IMR-90 (cell line): ENCODE results near the gene DHRS3. TPM values are rescaled to one million over a fixed set of nuclear protein-coding genes. Genes with fewer than 3 reads are reported as not detected.

Experiments used
- ATAC-seq: fragments of 200-7000 bp; cut with Tn5 transposase; 2 replicates; pipeline ENCODE4 v1.9.1; 2020; ENCODE audit warnings: low read depth, mild to moderate bottlenecking, moderate library complexity
- BruUV-seq: library from RNA; stranded (reverse); fragments of 400-500 nt; replicated peaks from 2 replicates; lab custom pipeline; 2021; lab: Mats Ljungman, UMichigan
- CTCF ChIA-PET: fragments of 300-600 bp; formaldehyde crosslinking; extraction: SDS; loops from one replicate; lab custom pipeline; 2021; ENCODE audit warnings: antibody characterized with exemption; lab: Yijun Ruan, JAX
- POLR2A ChIA-PET: fragments of 300-600 bp; sonication (Branson Sonifier 250); formaldehyde crosslinking; loops from one replicate; lab custom pipeline; 2022; ENCODE audit warnings: antibody characterized with exemption; ENCODE audit not compliant: unreplicated experiment; lab: Charles Lee
- DNase-seq: peaks from one replicate; pipeline ENCODE4 v3.0.0; 2013
- H2AFZ ChIP-seq: replicated peaks from 2 replicates; pipeline ENCODE3; 2013; ENCODE audit warnings: low read length, mild to moderate bottlenecking; ENCODE audit not compliant: poor library complexity
- H2AK5ac ChIP-seq: 2 replicates; pipeline ENCODE4 v1.6.1; 2013; ENCODE audit warnings: low read depth, low read length, inconsistent platforms
- H2AK9ac ChIP-seq: replicated peaks from 2 replicates; pipeline ENCODE3; 2013; ENCODE audit warnings: mild to moderate bottlenecking, low read depth, low read length, moderate library complexity; ENCODE audit not compliant: poor library complexity
- H2BK120ac ChIP-seq: 2 replicates; pipeline ENCODE4 v1.6.1; 2013; ENCODE audit warnings: low read depth, low read length, inconsistent platforms
- H2BK15ac ChIP-seq: 3 replicates; pipeline ENCODE4 v1.6.1; 2013; ENCODE audit warnings: low read depth, low read length, inconsistent platforms
- H2BK20ac ChIP-seq: 2 replicates; pipeline ENCODE4 v1.6.1; 2013; ENCODE audit warnings: low read depth, mild to moderate bottlenecking, inconsistent platforms, low read length, moderate library complexity
- H2BK5ac ChIP-seq: 2 replicates; pipeline ENCODE4 v1.6.1; 2013; ENCODE audit warnings: mild to moderate bottlenecking, low read depth, low read length, inconsistent platforms; ENCODE audit not compliant: poor library complexity, severe bottlenecking
- H3K14ac ChIP-seq: replicated peaks from 2 replicates; pipeline ENCODE4 v1.6.1; 2013; ENCODE audit warnings: low read depth, low read length, inconsistent platforms
- H3K18ac ChIP-seq: 2 replicates; pipeline ENCODE4 v1.6.1; 2013; ENCODE audit warnings: low read depth, low read length, control low read depth
- H3K23ac ChIP-seq: 2 replicates; pipeline ENCODE4 v1.6.1; 2013; ENCODE audit warnings: low read depth, low read length, inconsistent platforms
- H3K27ac ChIP-seq: 2 replicates; pipeline ENCODE4 v1.5.1; 2013; ENCODE audit warnings: mild to moderate bottlenecking, control low read depth, low read length; ENCODE audit not compliant: insufficient read depth
- H3K27me3 ChIP-seq: 2 replicates; pipeline ENCODE4 v1.6.1; 2013; ENCODE audit warnings: low read length; ENCODE audit not compliant: control insufficient read depth, insufficient read depth
- H3K36me3 ChIP-seq: 2 replicates; pipeline ENCODE4 v1.6.1; 2013; ENCODE audit warnings: low read length, mixed read lengths; ENCODE audit not compliant: control insufficient read depth, insufficient read depth
- H3K4ac ChIP-seq: 2 replicates; pipeline ENCODE4 v1.6.1; 2013; ENCODE audit warnings: low read depth, low read length, inconsistent platforms
- H3K4me1 ChIP-seq: 2 replicates; pipeline ENCODE4 v1.6.1; 2013; ENCODE audit warnings: low read length, mixed read lengths; ENCODE audit not compliant: control insufficient read depth, insufficient read depth
- H3K4me2 ChIP-seq: 2 replicates; pipeline ENCODE4 v1.6.1; 2013; ENCODE audit warnings: low read depth, mild to moderate bottlenecking, control low read depth, low read length, moderate library complexity
- H3K4me3 ChIP-seq: 2 replicates; pipeline ENCODE4 v1.5.1; 2013; ENCODE audit warnings: low read depth, mild to moderate bottlenecking, control low read depth, low read length, moderate library complexity; ENCODE audit not compliant: insufficient read depth
- H3K56ac ChIP-seq: 2 replicates; pipeline ENCODE4 v1.6.1; 2013; ENCODE audit warnings: low read length, inconsistent platforms; ENCODE audit not compliant: insufficient read depth; ENCODE audit errors: extremely low read depth
- H3K79me1 ChIP-seq, 2 experiments: 2 replicates each; pipeline ENCODE4 v1.6.1; 2013; ENCODE audit warnings: low read length in 2 of 2, inconsistent platforms in 1 of 2, low read depth in 1 of 2
- H3K9ac ChIP-seq: 2 replicates; pipeline ENCODE4 v1.6.1; 2013; ENCODE audit warnings: low read depth, low read length, control low read depth
- H3K9me1 ChIP-seq: 2 replicates; pipeline ENCODE4 v1.6.1; 2013; ENCODE audit warnings: low read length, inconsistent platforms; ENCODE audit not compliant: insufficient read depth
- H3K9me3 ChIP-seq: 2 replicates; pipeline ENCODE4 v1.6.1; 2013; ENCODE audit warnings: low read length; ENCODE audit not compliant: control insufficient read depth, insufficient read depth
- H4K20me1 ChIP-seq: 2 replicates; pipeline ENCODE4 v1.6.1; 2013; ENCODE audit warnings: low read length, inconsistent platforms; ENCODE audit not compliant: insufficient read depth
- H4K5ac ChIP-seq: 2 replicates; pipeline ENCODE4 v1.6.1; 2013; ENCODE audit warnings: mild to moderate bottlenecking, low read depth, low read length, control low read depth
- H4K8ac ChIP-seq, 2 experiments: 2 replicates each; pipeline ENCODE4 v1.6.1; 2013; ENCODE audit warnings: low read depth in 2 of 2, low read length in 2 of 2, control low read depth in 1 of 2, inconsistent platforms in 1 of 2
- H4K91ac ChIP-seq: 2 replicates; pipeline ENCODE4 v1.6.1; 2013; ENCODE audit warnings: low read depth, low read length, inconsistent platforms; ENCODE audit not compliant: insufficient read depth
- BHLHE40 ChIP-seq: fragments of 150-350 bp; IDR thresholded peaks from 2 replicates; pipeline ENCODE4 v1.6.1; 2016; ENCODE audit warnings: mild to moderate bottlenecking, low read depth, low read length
- CEBPB ChIP-seq: IDR thresholded peaks from 2 replicates; pipeline ENCODE4 v1.6.1; 2012; ENCODE audit warnings: low read depth, low read length, improper control_type of control experiment
- CTCF ChIP-seq: conservative IDR thresholded peaks from 2 replicates; pipeline ENCODE4 v1.5.1; 2012; ENCODE audit warnings: mild to moderate bottlenecking, low read depth, low read length, improper control_type of control experiment
- ELK1 ChIP-seq: fragments of 150-350 bp; IDR thresholded peaks from 2 replicates; pipeline ENCODE4 v1.6.1; 2016; ENCODE audit warnings: low read depth, mild to moderate bottlenecking, low read length, moderate library complexity, borderline replicate concordance
- FOS ChIP-seq: fragments of 150-350 bp; IDR thresholded peaks from 2 replicates; pipeline ENCODE4 v1.6.1; 2016; ENCODE audit warnings: low read depth, low read length
- MAFK ChIP-seq: IDR thresholded peaks from 2 replicates; pipeline ENCODE4 v1.6.1; 2012; ENCODE audit warnings: low read depth, low read length, improper control_type of control experiment
- MAZ ChIP-seq: IDR thresholded peaks from 2 replicates; pipeline ENCODE4 v1.6.1; 2012; ENCODE audit warnings: low read depth, mild to moderate bottlenecking, low read length, improper control_type of control experiment, moderate library complexity, borderline replicate concordance
- MXI1 ChIP-seq: IDR thresholded peaks from 2 replicates; pipeline ENCODE4 v1.6.1; 2012; ENCODE audit warnings: low read depth, mild to moderate bottlenecking, low read length, moderate library complexity, borderline replicate concordance
- NFE2L2 ChIP-seq: fragments of 150-350 bp; IDR thresholded peaks from 2 replicates; pipeline ENCODE4 v1.6.1; 2016; ENCODE audit warnings: low read depth, mild to moderate bottlenecking, low read length
- POLR2A ChIP-seq: IDR thresholded peaks from 2 replicates; pipeline ENCODE4 v1.6.1; 2012; ENCODE audit warnings: mild to moderate bottlenecking, low read depth, low read length
- RCOR1 ChIP-seq: IDR thresholded peaks from 2 replicates; pipeline ENCODE4 v1.6.1; 2012; ENCODE audit warnings: mild to moderate bottlenecking, low read length, improper control_type of control experiment; ENCODE audit not compliant: insufficient replicate concordance
- RFX5 ChIP-seq: IDR thresholded peaks from 2 replicates; pipeline ENCODE4 v1.8.0; 2012; ENCODE audit warnings: low read depth, mild to moderate bottlenecking, low read length, moderate library complexity
- WGBS, 2 experiments: methylation state at CpG; one replicate each; pipeline versions ENCODE4 v1.1.5 to v1.1.7; 2013; ENCODE audit warnings: missing lambda C conversion rate in 2 of 2; ENCODE audit not compliant: insufficient read length in 1 of 2; ENCODE audit errors: extremely low coverage in 2 of 2; 5-methylcytosine and 5-hydroxymethylcytosine counted together
- dilution Hi-C: fragments of 300-500 bp; cut with HindIII; formaldehyde crosslinking; loops from one replicate; pipeline ENCODE4 v1.14.3; 2018; ENCODE audit warnings: low sequenced_read_pairs; ENCODE audit not compliant: unreplicated experiment
- in situ Hi-C: fragments of 300-500 bp; cut with MboI; formaldehyde crosslinking; loops from 3 replicates; pipeline ENCODE4 v1.14.3; 2019; ENCODE audit warnings: low sequenced_read_pairs, inconsistent platforms, mixed read lengths
- intact Hi-C: fragments of 100-400 bp; cut with micrococcal nuclease; formaldehyde crosslinking; loops from 2 replicates; pipeline ENCODE4 v1.10.0; 2022
- polyA plus RNA-seq, 3 experiments: library from polyadenylated mRNA; depleted of rRNA; stranded (reverse); fragments of >200 nt; gene quantifications; 2 replicates each; pipeline ENCODE4 v1.2.3, GENCODE V29; 2012; ENCODE audit warnings: low replicate concordance in 1 of 3
- total RNA-seq: library from RNA; depleted of rRNA; stranded (reverse); fragments of >200 nt; gene quantifications from 2 replicates; pipeline ENCODE4 v1.2.3, GENCODE V29; 2012

Gene DHRS3
- total and polyA plus RNA-seq, 2 of the 4 experiments (the other 2 are of a cell fraction): 11.2 to 14.5 TPM

- dilution Hi-C loops (no loop called here), in situ Hi-C loops (loop anchor here (25.0 kb wide), 1 partner anchor 192 kb away; no protein-coding TSS in a partner anchor), intact Hi-C loops (loop anchor here (1.0 kb wide), 1 partner anchor 12 kb away; no protein-coding TSS in a partner anchor)
- Histone ChIP-seq H3K36me3 (0 out of 2 replicates have a peak, but pooled peaks cover 4% of the 10 kb centered on the region), H3K4ac (peak overlapping the region; percentile 84), H3K79me1 (peaks cover 7 to 28% of the 10 kb centered on the region in 2 experiments; a peak in 3 of 4 replicates), H3K27ac (peak overlapping the region; percentile 33; the same call in 1 of the 2 replicates), H3K23ac (peak overlapping the region; percentile 57; the same call in 1 of the 2 replicates), H3K9ac (no peak overlapping the region), H3K27me3 (no peaks in the 10 kb centered on the region), H2BK120ac (peak overlapping the region; percentile 84), H2AK9ac (no peak overlapping the region), H2AFZ (no peak overlapping the region), H2BK20ac (peak overlapping the region; percentile 62), H3K4me1 (peaks cover 31% of the 10 kb centered on the region), H4K20me1 (peaks cover 9% of the 10 kb centered on the region; the same call in 1 of the 2 replicates), H3K56ac (no peak overlapping the region), H3K9me1 (peaks cover 15% of the 10 kb centered on the region), H4K8ac (peak overlapping the region; percentile 12 to 50; a peak in 2 of 4 replicates), H3K18ac (peak overlapping the region; percentile 60; the same call in 1 of the 2 replicates), H4K91ac (0 out of 2 replicates have a peak overlapping the region, but pooled peaks have one; percentile 87), H3K4me3 (no peak overlapping the region), H3K9me3 (no peaks in the 10 kb centered on the region), H2BK5ac (peak overlapping the region; percentile 50), H3K14ac (no peak overlapping the region), H2AK5ac (0 out of 2 replicates have a peak overlapping the region, but pooled peaks have one; percentile 26), H3K4me2 (peak overlapping the region; percentile 21; the same call in 1 of the 2 replicates), H4K5ac (no peak overlapping the region; the same call in 1 of the 2 replicates), H2BK15ac (no peak overlapping the region; the same call in 2 of the 3 replicates)
- WGBS, 2 experiments: 66% methylated on average over 9 of the region's 16 CpGs; no CpG with 5 or more reads in 1 of the 2 experiments
- DNase-seq (peak; percentile 99), ATAC-seq (peak; percentile 83)
- POLR2A ChIA-PET: interaction anchor here (1.1 kb wide), 1 partner anchor 14 kb away, joined by 4 read pairs; the partner anchor contains the start of gene DHRS3
- TF ChIP-seq CEBPB: peak; percentile 87
- TF ChIP-seq NFE2L2: 0 out of 2 replicates have a peak, but pooled peaks have one; percentile 29
- TF ChIP-seq MXI1: no peak
- 0 out of 2 replicates have a peak, but pooled peaks have one; percentile 11 for TF ChIP-seq MAFK
- TF ChIP-seq MAZ: peak; percentile 53; the same call in 1 of the 2 replicates
- no peak for TF ChIP-seq CTCF
- TF ChIP-seq RFX5: no peak
- TF ChIP-seq RCOR1: no peak
- TF ChIP-seq POLR2A: no peak
- TF ChIP-seq BHLHE40: 0 out of 2 replicates have a peak, but pooled peaks have one; percentile 44
- TF ChIP-seq FOS: peak; percentile 90
- TF ChIP-seq ELK1: no peak
- CTCF ChIA-PET: interaction anchor here (0.8 to 0.9 kb wide), 2 partner anchors 11 to 281 kb away, joined by 3 read pairs; no protein-coding TSS in a partner anchor
- no TSS peak for BruUV-seq
Observed at GRCh38 chr1:12604114-12604874, 13.7 kb downstream of the DHRS3 start.
